PC-9 (cell line): ENCODE data around the gene FUOM. TPM values are rescaled to one million over a fixed set of nuclear protein-coding genes. Genes with fewer than 3 reads are reported as not detected.

Source experiments
- BruUV-seq: library from RNA; stranded (reverse); fragments of 400-500 nt; replicated peaks from 2 replicates; lab custom pipeline; 2021; lab: Mats Ljungman, UMichigan
- CTCF ChIA-PET: fragments of 300-600 bp; sonication (Branson Sonifier 250); formaldehyde crosslinking; loops from one replicate; lab custom pipeline; 2022; ENCODE audit warnings: antibody characterized with exemption; lab: Charles Lee
- POLR2A ChIA-PET: fragments of 300-600 bp; sonication (Branson Sonifier 250); formaldehyde crosslinking; loops from one replicate; lab custom pipeline; 2022; ENCODE audit warnings: antibody characterized with exemption; ENCODE audit not compliant: unreplicated experiment; lab: Charles Lee
- DNase-seq, 2 experiments: peaks; one replicate each; pipeline versions ENCODE4 v3.0.0 to v3.0.0-alpha.2; 2015 to 2022; ENCODE audit warnings: mixed read lengths in 1 of 2
- H2AFZ ChIP-seq: fragments of 200-600 bp; sonication (generic); 2 replicates; pipeline ENCODE4 v1.8.1; 2017; ENCODE audit warnings: antibody characterized with exemption
- H3F3A ChIP-seq: fragments of 200-600 bp; sonication (generic); 2 replicates; pipeline ENCODE4 v1.8.1; 2017; ENCODE audit warnings: antibody characterized with exemption, mild to moderate bottlenecking, low read depth; ENCODE audit not compliant: insufficient read depth
- H3K27ac ChIP-seq: fragments of 200-600 bp; sonication (generic); 2 replicates; pipeline ENCODE4 v1.6.1; 2016; ENCODE audit warnings: mixed run types
- H3K27me3 ChIP-seq: fragments of 200-600 bp; sonication (generic); 2 replicates; pipeline ENCODE4 v1.6.1; 2016; ENCODE audit warnings: low read depth, mixed run types; ENCODE audit not compliant: insufficient read depth
- H3K36me3 ChIP-seq: fragments of 200-600 bp; sonication (generic); 2 replicates; pipeline ENCODE4 v1.6.1; 2016; ENCODE audit warnings: low read depth, mixed run types
- H3K4me1 ChIP-seq: fragments of 200-600 bp; sonication (generic); replicated peaks from 2 replicates; pipeline ENCODE4 v1.6.1; 2016; ENCODE audit warnings: mixed run types; ENCODE audit not compliant: insufficient read depth
- H3K4me2 ChIP-seq: fragments of 200-600 bp; sonication (generic); 2 replicates; pipeline ENCODE4 v1.6.1; 2017; ENCODE audit warnings: mixed run types
- H3K4me3 ChIP-seq: fragments of 200-600 bp; sonication (generic); 2 replicates; pipeline ENCODE4 v1.6.1; 2016; ENCODE audit warnings: mixed run types
- H3K79me2 ChIP-seq: fragments of 200-600 bp; sonication (generic); 2 replicates; pipeline ENCODE4 v1.6.1; 2017; ENCODE audit warnings: low read depth, mixed run types
- H3K9me2 ChIP-seq: fragments of 200-600 bp; sonication (generic); 2 replicates; pipeline ENCODE4 v1.8.1; 2017; ENCODE audit warnings: mild to moderate bottlenecking; ENCODE audit not compliant: insufficient read depth
- H3K9me3 ChIP-seq: fragments of 200-600 bp; sonication (generic); 2 replicates; pipeline ENCODE4 v1.8.1; 2016; ENCODE audit warnings: low read depth; ENCODE audit not compliant: insufficient read depth
- H4K20me1 ChIP-seq: fragments of 200-600 bp; sonication (generic); 2 replicates; pipeline ENCODE4 v1.8.1; 2017; ENCODE audit not compliant: insufficient read depth
- EZH2 ChIP-seq: fragments of 200-600 bp; sonication (generic); IDR thresholded peaks from 2 replicates; pipeline ENCODE4 v1.8.0; 2017; ENCODE audit warnings: antibody characterized with exemption, low read depth
- intact Hi-C: fragments of 100-400 bp; cut with micrococcal nuclease; formaldehyde crosslinking; loops from one replicate; pipeline ENCODE4 v1.10.0; 2022; ENCODE audit not compliant: unreplicated experiment
- total RNA-seq: library from RNA; stranded (reverse); gene quantifications from 2 replicates; pipeline ENCODE4 v1.2.3, GENCODE V29; 2021
- TF ChIP-seq, protein P1 (sequence below): fragments of 200-600 bp; sonication (generic); conservative IDR thresholded peaks from 2 replicates; pipeline ENCODE4 v1.6.1; 2017; ENCODE audit warnings: mixed run types, antibody characterized with exemption, mild to moderate bottlenecking, moderate library complexity

Gene FUOM
- total RNA-seq, 1 experiment from 2014 or later, result 7.4 TPM

DNA sequence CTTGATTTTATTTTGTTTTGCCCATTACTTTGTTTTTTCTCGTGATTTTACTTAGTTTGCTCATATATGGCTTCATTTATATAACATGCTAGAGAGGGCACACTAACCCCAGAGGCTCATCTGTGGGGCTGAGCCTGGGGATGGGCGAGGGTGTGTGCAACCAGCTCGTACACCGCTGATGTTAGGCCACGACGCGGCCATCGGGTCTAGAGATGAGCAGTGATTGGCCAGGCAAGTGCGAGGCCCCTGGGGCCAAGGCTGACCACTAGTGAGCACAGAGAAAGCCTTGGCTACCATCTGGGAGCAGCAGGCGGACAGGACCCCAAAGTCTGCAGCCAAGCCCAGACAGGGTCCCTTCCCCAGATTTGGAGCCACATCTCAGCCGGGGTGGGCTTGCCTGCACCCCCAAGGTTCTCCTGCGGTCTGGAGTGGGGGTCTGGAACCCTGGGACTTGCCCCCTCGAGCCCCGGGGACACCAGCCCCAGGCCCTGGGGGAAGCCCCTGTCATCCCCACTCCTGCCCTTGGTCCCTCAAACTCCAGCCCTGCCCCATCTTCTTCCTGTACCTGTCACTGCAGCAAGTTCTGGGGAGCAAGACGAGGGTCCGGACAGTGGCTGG, 3.7 kb downstream of the FUOM start:
- Histone ChIP-seq H3K4me3 (no peak overlapping the region), H3K27me3 (no peaks in the 10 kb centered on the region), H3F3A (no peaks in the 10 kb centered on the region), H3K9me2 (no peaks in the 10 kb centered on the region), H3K36me3 (no peaks in the 10 kb centered on the region), H3K79me2 (no peaks in the 10 kb centered on the region), H2AFZ (no peak overlapping the region), H3K27ac (no peak overlapping the region), H3K4me2 (no peak overlapping the region), H4K20me1 (no peaks in the 10 kb centered on the region), H3K4me1 (no peaks in the 10 kb centered on the region), H3K9me3 (no peaks in the 10 kb centered on the region)
- ChIA-PET POLR2A (no interaction called here), CTCF (interaction anchor here (1.4 kb wide), 1 partner anchor 24 kb away, joined by 6 read pairs; no protein-coding TSS in a partner anchor)
- TF ChIP-seq, protein P1, sequence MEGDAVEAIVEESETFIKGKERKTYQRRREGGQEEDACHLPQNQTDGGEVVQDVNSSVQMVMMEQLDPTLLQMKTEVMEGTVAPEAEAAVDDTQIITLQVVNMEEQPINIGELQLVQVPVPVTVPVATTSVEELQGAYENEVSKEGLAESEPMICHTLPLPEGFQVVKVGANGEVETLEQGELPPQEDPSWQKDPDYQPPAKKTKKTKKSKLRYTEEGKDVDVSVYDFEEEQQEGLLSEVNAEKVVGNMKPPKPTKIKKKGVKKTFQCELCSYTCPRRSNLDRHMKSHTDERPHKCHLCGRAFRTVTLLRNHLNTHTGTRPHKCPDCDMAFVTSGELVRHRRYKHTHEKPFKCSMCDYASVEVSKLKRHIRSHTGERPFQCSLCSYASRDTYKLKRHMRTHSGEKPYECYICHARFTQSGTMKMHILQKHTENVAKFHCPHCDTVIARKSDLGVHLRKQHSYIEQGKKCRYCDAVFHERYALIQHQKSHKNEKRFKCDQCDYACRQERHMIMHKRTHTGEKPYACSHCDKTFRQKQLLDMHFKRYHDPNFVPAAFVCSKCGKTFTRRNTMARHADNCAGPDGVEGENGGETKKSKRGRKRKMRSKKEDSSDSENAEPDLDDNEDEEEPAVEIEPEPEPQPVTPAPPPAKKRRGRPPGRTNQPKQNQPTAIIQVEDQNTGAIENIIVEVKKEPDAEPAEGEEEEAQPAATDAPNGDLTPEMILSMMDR, result no peak
- TF ChIP-seq EZH2, result no peak
- intact Hi-C loops, result no loop called here
- BruUV-seq, result no TSS peak
- DNase-seq, result no peak

DNA sequence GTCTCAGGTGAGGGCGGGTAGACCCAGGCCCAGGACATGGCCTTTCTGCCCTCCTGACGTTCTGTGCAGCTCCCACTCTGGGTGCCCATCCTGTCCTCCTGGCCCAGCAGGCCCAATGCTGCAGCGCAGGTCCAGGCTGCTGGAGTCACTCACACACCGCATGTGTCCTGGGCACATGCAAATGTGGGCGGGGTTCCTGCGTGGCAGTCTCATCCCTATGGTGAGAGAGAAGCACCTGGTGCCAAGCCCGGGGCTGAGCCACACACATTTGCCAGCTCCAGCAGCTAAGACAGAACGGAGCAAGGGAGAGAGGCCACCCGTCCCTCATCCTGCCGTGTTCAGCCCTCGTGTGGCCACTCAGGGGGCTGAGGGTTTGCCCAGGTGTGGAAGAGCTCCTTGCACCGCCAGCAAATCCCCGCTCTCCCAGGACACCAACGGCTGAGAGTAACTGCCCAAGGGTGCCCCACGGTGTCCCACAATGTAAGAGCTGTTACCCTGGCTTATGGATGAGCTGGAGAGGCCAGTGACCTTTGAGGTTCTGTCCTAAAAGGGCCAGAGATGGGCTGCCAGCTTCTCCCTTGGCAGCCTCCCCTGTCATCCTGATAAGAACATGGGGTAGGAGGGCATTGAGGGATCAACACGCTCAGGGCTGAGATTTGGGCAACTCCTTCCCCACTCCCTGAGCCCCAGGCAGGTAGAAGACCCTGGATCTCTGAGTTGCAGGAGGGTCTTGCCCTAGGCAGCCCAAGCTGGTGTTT, 4.4 kb downstream of the FUOM start:
- Histone ChIP-seq H2AFZ (no peak overlapping the region), H3K36me3 (no peaks in the 10 kb centered on the region), H3K27ac (no peak overlapping the region), H4K20me1 (no peaks in the 10 kb centered on the region), H3K4me1 (no peaks in the 10 kb centered on the region), H3F3A (no peaks in the 10 kb centered on the region), H3K9me3 (no peaks in the 10 kb centered on the region), H3K4me3 (no peak overlapping the region), H3K9me2 (no peaks in the 10 kb centered on the region), H3K27me3 (no peaks in the 10 kb centered on the region), H3K79me2 (no peaks in the 10 kb centered on the region), H3K4me2 (no peak overlapping the region)
- intact Hi-C loops, result no loop called here
- DNase-seq, result no peak
- TF ChIP-seq EZH2, result no peak
- TF ChIP-seq, protein P1, result no peak
- CTCF ChIA-PET, result interaction anchor here (1.4 kb wide), 1 partner anchor 24 kb away, joined by 6 read pairs; no protein-coding TSS in a partner anchor
- POLR2A ChIA-PET, result no interaction called here
- no TSS peak for BruUV-seq

DNA sequence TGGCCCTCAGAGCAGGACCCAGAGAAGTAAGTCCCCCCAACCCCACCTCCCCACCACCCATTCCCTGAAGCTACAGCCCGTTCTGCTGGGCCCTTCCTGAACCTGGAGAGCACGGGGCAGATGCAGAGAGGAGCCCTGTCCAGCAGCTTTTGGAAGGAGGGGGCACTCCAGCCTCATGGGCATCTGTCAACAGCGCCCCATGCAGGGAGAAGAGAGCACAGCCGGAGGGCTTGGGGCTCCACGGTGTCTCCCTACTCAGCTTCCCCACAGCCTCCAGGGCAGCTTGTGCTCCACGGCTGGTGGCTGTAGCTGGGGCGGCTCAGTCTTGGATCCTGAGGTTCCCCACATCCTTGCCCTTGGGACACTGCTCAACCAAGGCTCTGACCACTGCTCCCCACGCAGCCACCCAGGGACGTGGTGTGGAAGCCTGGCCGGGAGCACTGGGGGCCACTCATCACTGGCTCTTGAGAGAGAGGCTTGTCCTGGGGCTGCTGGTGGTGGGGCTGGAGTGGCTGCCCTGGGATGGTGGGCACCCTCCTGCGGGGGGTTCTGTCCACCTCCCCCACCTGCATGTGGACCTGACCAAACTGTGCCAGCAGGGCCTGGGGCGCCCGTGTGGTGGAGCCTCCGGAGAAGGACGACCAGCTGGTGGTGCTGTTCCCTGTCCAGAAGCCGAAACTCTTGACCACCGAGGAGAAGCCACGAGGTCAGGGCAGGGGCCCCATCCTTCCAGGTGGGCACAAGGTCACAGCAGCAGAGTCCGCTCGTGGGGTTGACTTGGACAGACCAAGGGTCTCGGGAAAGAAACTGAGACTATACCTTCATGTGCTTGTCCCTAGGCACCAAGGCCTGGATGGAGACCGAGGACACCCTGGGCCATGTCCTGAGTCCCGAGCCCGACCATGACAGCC, 6.2 kb downstream of the FUOM start:
- no peak overlapping the region for H3K27ac ChIP-seq
- DNase-seq, result no peak
- no peaks in the 10 kb centered on the region for H3K4me1 ChIP-seq
- no peaks in the 10 kb centered on the region for H3K9me2 ChIP-seq
- no peak overlapping the region for H2AFZ ChIP-seq
- TF ChIP-seq, protein P1, result no peak
- TF ChIP-seq EZH2, result no peak
- H3K4me2 ChIP-seq, result no peak overlapping the region
- no peaks in the 10 kb centered on the region for H4K20me1 ChIP-seq
- no TSS peak for BruUV-seq
- H3K79me2 ChIP-seq, result no peaks in the 10 kb centered on the region
- no peaks in the 10 kb centered on the region for H3F3A ChIP-seq
- H3K4me3 ChIP-seq, result no peak overlapping the region
- no peaks in the 10 kb centered on the region for H3K36me3 ChIP-seq
- ChIA-PET POLR2A (no interaction called here), CTCF (no interaction called here)
- intact Hi-C loops, result no loop called here
- H3K27me3 ChIP-seq, result no peaks in the 10 kb centered on the region
- no peaks in the 10 kb centered on the region for H3K9me3 ChIP-seq
